Measurements from ENCODE around the gene GPA33. TPM values are rescaled to one million over a fixed set of nuclear protein-coding genes. Genes with fewer than 3 reads are reported as not detected.

GPA33 gene
- total and polyA plus RNA-seq, 2 donors from 2014 or later: 0.28 TPM; not detected in 1

DNA sequence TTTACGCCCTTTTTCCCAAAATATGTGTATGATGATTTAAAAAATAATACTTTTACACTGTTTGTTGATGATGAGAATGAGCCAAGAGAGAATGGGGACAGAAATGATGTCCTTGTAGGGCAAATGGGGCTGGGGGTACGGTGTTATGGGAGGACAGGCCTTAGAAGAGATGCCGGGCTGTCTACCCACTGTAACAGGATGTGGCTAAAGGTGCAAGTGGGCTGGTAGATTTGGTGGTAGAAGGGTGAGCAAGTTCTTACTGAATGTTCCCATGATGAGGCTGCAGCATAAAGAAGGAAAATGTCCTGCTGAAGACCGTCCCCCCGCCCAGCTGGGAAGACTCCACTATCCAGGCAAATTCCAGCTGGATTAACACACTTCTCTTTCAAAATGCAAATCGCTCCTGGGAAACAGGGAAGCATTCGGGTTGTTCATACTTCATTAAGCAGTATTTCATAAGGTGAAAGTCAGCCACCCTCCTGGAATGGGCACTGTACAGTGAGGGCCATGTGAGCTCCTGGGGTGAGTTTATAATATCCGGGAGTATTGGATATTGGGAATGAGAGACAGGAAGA is 14.0 kb downstream of the GPA33 start:
- intact Hi-C loops (cut with DNase I): no loop called here
- FAIRE-seq: no peak
- H3K27ac ChIP-seq (ENCODE audit: low read depth in 2 of 2, low read length in 2 of 2): no peak overlapping the region

GRCh38 chr1:167071286-167071685 is 18.9 kb downstream of the GPA33 start:
- TF ChIP-seq CTCF (IDR thresholded peaks at IDR 0.05; ENCODE audit: borderline replicate concordance, extremely low read depth, insufficient read depth): no peak
- H3K36me3 ChIP-seq (ENCODE audit: control insufficient read depth in 2 of 3, insufficient read depth in 3 of 3, low read length in 3 of 3): no peaks in the 10 kb centered on the region
- H3K27ac ChIP-seq (ENCODE audit: low read depth in 2 of 2, low read length in 2 of 2): no peak overlapping the region
- FAIRE-seq (no peak), DNase-seq (no peak)
- no peak overlapping the region for H3K9ac ChIP-seq (ENCODE audit: low read length in 3 of 3)
- intact Hi-C loops (cut with DNase I): no loop called here
- no peak overlapping the region for H3K4me3 ChIP-seq (ENCODE audit: low read length in 3 of 3)
- no peaks in the 10 kb centered on the region for H3K9me3 ChIP-seq (ENCODE audit: control insufficient read depth in 2 of 3, insufficient read depth in 1 of 3, low read length in 3 of 3)
- H3K4me1 ChIP-seq (ENCODE audit: control insufficient read depth in 2 of 3, insufficient read depth in 2 of 3, low read depth in 1 of 3, low read length in 3 of 3): peaks cover 0 to 3% (median 0%) of the 10 kb centered on the region in 3 donors
- H3K27me3 ChIP-seq (ENCODE audit: control insufficient read depth, insufficient read depth, low read length): no peaks in the 10 kb centered on the region

More for the DNA sequence above, 14.0 kb downstream of the GPA33 start:
- H3K4me3 ChIP-seq (ENCODE audit: low read length in 3 of 3): no peak overlapping the region
- no peaks in the 10 kb centered on the region for H3K9me3 ChIP-seq (ENCODE audit: control insufficient read depth in 2 of 3, insufficient read depth in 1 of 3, low read length in 3 of 3)
- TF ChIP-seq CTCF (IDR thresholded peaks at IDR 0.05; ENCODE audit: borderline replicate concordance, extremely low read depth, insufficient read depth): no peak
- no peaks in the 10 kb centered on the region for H3K27me3 ChIP-seq (ENCODE audit: control insufficient read depth, insufficient read depth, low read length)
- no peaks in the 10 kb centered on the region for H3K4me1 ChIP-seq (ENCODE audit: control insufficient read depth in 2 of 3, insufficient read depth in 2 of 3, low read depth in 1 of 3, low read length in 3 of 3)
- no peak for DNase-seq
- H3K9ac ChIP-seq (ENCODE audit: low read length in 3 of 3): no peak overlapping the region
- H3K36me3 ChIP-seq (ENCODE audit: control insufficient read depth in 2 of 3, insufficient read depth in 3 of 3, low read length in 3 of 3): no peaks in the 10 kb centered on the region

- H3K36me3 ChIP-seq (ENCODE audit: control insufficient read depth in 2 of 3, insufficient read depth in 3 of 3, low read length in 3 of 3): no peaks in the 10 kb centered on the region
- no peak for FAIRE-seq
- H3K9me3 ChIP-seq (ENCODE audit: control insufficient read depth in 2 of 3, insufficient read depth in 1 of 3, low read length in 3 of 3): no peaks in the 10 kb centered on the region
- no peak overlapping the region for H3K4me3 ChIP-seq (ENCODE audit: low read length in 3 of 3)
- DNase-seq: no peak
- no peak overlapping the region for H3K27ac ChIP-seq (ENCODE audit: low read depth in 2 of 2, low read length in 2 of 2)
- peaks cover 0 to 4% (median 0%) of the 10 kb centered on the region in 3 donors for H3K4me1 ChIP-seq (ENCODE audit: control insufficient read depth in 2 of 3, insufficient read depth in 2 of 3, low read depth in 1 of 3, low read length in 3 of 3)
- intact Hi-C loops (cut with DNase I): loop anchor here (10.0 kb wide), 1 partner anchor 376 kb away; no protein-coding TSS in a partner anchor
- H3K9ac ChIP-seq (ENCODE audit: low read length in 3 of 3): no peak overlapping the region
- H3K27me3 ChIP-seq (ENCODE audit: control insufficient read depth, insufficient read depth, low read length): no peaks in the 10 kb centered on the region
- TF ChIP-seq CTCF (IDR thresholded peaks at IDR 0.05; ENCODE audit: borderline replicate concordance, extremely low read depth, insufficient read depth): no peak
Measured at GRCh38 chr1:167068761-167069160, 21.4 kb downstream of the GPA33 start.

Measured in kidney (tissue), 14 donors.